Peyer's patch (tissue), 4 donors: Measurements from ENCODE around the gene FGR. TPM values are rescaled to one million over a fixed set of nuclear protein-coding genes. Genes with fewer than 3 reads are reported as not detected.

Source experiments
- DNase-seq, 3 donors: peaks; one replicate each; pipeline ENCODE4 v3.0.0-alpha.2; 2017 to 2019
- H3K27ac ChIP-seq, 4 donors: fragments of 200-600 bp; sonication (generic); one replicate each; pipeline ENCODE4 v1.5.1; 2016 to 2019
- H3K27me3 ChIP-seq, 2 donors: fragments of 200-600 bp; sonication (generic); one replicate each; pipeline ENCODE4 v1.5.1; 2019
- H3K36me3 ChIP-seq, 3 donors: fragments of 200-600 bp; sonication (generic); one replicate each; pipeline ENCODE4 v1.5.1; 2016 to 2019
- H3K4me1 ChIP-seq, 4 donors: fragments of 200-600 bp; sonication (generic); one replicate each; pipeline ENCODE4 v1.5.1; 2016 to 2019
- H3K4me3 ChIP-seq, 4 donors: fragments of 200-600 bp; sonication (generic); 1 replicate in 3 of 4; 2 replicates in 1 of 4; pipeline ENCODE4 v1.5.1; 2016 to 2019; ENCODE audit warnings: mild to moderate bottlenecking in 1 of 4
- H3K9me3 ChIP-seq, 4 donors: fragments of 200-600 bp; sonication (generic); one replicate each; pipeline ENCODE4 v1.5.1; 2016 to 2019; ENCODE audit warnings: mild to moderate bottlenecking in 1 of 4
- POLR2A ChIP-seq, 2 donors: fragments of 450-650 bp; IDR thresholded peaks; one replicate each; pipeline ENCODE4 v1.5.1; 2017; ENCODE audit warnings: antibody characterized with exemption in 2 of 2, mild to moderate bottlenecking in 2 of 2, moderate library complexity in 2 of 2
- total RNA-seq, 4 donors: library from RNA; depleted of rRNA; stranded (reverse); fragments of >200 nt; gene quantifications; one replicate each; pipeline ENCODE4 v1.1.0, GENCODE V29; 2016
- TF ChIP-seq, protein P1 (sequence below), 6 experiments: fragments of 450-650 bp in 4 of 6; fragments of 200-600 bp in 2 of 6; sonication (generic) in 1 of 6; IDR thresholded peaks; one replicate each; pipeline ENCODE4 v1.5.1; 2017 to 2019; ENCODE audit warnings: antibody characterized with exemption in 6 of 6, mild to moderate bottlenecking in 3 of 6, moderate library complexity in 1 of 6

The FGR gene
- total RNA-seq, 4 donors from 2014 or later, result 1.1 to 38.8 (median 4.7) TPM

DNA sequence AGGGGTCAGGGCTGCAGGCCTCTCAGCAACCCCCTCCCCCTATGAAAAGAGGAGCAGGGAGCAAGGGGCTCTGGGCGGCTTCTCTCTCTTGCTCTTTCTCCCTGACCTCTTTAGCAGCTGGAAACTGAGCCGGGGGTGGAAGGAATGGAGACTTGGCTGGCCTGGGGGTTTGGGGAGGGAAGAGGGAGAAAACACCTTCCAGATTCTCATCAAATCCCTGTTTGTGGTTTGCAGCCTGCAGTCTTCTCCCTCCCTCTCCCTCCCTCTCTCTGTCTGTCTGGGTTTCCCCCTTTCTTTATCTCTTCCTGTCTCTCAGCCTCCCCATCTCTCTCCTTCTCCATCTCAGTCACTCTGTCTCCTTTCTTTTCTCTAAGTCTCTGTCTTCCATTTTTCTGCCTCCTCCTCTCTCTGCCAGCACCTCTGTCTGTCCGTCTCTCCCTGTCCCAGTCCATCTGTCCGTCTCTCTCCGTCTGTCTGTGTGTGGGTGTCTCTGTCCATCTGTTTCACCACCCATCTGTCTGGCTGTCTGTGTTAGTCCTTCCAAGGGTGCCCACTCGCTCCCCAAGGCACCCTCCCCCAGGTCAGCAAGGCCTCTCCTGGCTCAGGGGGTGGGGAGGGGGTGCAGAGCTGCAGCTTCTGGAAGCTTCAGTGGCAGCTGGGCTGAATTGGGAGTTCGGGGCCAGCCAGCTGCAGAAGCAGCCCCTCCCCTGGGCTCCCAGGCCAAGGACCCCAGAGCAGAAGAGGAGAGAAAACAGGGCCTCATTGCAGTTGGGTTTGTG lies 37.3 kb downstream of the FGR start:
- Histone ChIP-seq H3K27me3 (no peaks in the 10 kb centered on the region), H3K9me3 (no peaks in the 10 kb centered on the region), H3K4me1 (peaks cover 5 to 100% (median 16%) of the 10 kb centered on the region in 4 donors), H3K27ac (peak overlapping the region in 3 of 4 donors; percentile 25 to 86 (median 25)), H3K4me3 (no peak overlapping the region), H3K36me3 (no peaks in the 10 kb centered on the region)
- no peak for TF ChIP-seq POLR2A (IDR thresholded peaks at IDR 0.05)
- TF ChIP-seq, protein P1, sequence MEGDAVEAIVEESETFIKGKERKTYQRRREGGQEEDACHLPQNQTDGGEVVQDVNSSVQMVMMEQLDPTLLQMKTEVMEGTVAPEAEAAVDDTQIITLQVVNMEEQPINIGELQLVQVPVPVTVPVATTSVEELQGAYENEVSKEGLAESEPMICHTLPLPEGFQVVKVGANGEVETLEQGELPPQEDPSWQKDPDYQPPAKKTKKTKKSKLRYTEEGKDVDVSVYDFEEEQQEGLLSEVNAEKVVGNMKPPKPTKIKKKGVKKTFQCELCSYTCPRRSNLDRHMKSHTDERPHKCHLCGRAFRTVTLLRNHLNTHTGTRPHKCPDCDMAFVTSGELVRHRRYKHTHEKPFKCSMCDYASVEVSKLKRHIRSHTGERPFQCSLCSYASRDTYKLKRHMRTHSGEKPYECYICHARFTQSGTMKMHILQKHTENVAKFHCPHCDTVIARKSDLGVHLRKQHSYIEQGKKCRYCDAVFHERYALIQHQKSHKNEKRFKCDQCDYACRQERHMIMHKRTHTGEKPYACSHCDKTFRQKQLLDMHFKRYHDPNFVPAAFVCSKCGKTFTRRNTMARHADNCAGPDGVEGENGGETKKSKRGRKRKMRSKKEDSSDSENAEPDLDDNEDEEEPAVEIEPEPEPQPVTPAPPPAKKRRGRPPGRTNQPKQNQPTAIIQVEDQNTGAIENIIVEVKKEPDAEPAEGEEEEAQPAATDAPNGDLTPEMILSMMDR (IDR thresholded peaks at IDR 0.05), result no peak
- DNase-seq, result no peak

- Histone ChIP-seq H3K9me3 (no peaks in the 10 kb centered on the region), H3K4me1 (peaks cover 0 to 100% (median 12%) of the 10 kb centered on the region in 4 donors), H3K4me3 (no peak overlapping the region), H3K36me3 (no peaks in the 10 kb centered on the region), H3K27me3 (no peaks in the 10 kb centered on the region), H3K27ac (no peak overlapping the region)
- TF ChIP-seq, protein P1 (IDR thresholded peaks at IDR 0.05), result no peak
- TF ChIP-seq POLR2A (IDR thresholded peaks at IDR 0.05), result no peak
- DNase-seq, result no peak
Observed at GRCh38 chr1:27596986-27597385, 38.0 kb downstream of the FGR start.

GRCh38 chr1:27596261-27596660 lies 38.7 kb downstream of the FGR start:
- H3K27me3 ChIP-seq, result no peaks in the 10 kb centered on the region
- no peak overlapping the region for H3K27ac ChIP-seq
- H3K36me3 ChIP-seq, result no peaks in the 10 kb centered on the region
- peaks cover 0 to 100% (median 7%) of the 10 kb centered on the region in 4 donors for H3K4me1 ChIP-seq
- DNase-seq, result no peak
- TF ChIP-seq, protein P1 (IDR thresholded peaks at IDR 0.05), result no peak
- no peak for TF ChIP-seq POLR2A (IDR thresholded peaks at IDR 0.05)
- H3K4me3 ChIP-seq, result no peak overlapping the region
- H3K9me3 ChIP-seq, result no peaks in the 10 kb centered on the region

GRCh38 chr1:27595597-27595996 lies 39.4 kb downstream of the FGR start:
- H3K9me3 ChIP-seq, result no peaks in the 10 kb centered on the region
- no peaks in the 10 kb centered on the region for H3K27me3 ChIP-seq
- H3K36me3 ChIP-seq, result no peaks in the 10 kb centered on the region
- TF ChIP-seq, protein P1 (IDR thresholded peaks at IDR 0.05), result no peak
- TF ChIP-seq POLR2A (IDR thresholded peaks at IDR 0.05), result no peak
- H3K4me3 ChIP-seq, result no peak overlapping the region
- H3K27ac ChIP-seq, result peak overlapping the region in 1 of 4 donors; percentile 9
- DNase-seq, result no peak
- H3K4me1 ChIP-seq, result peaks cover 3 to 100% (median 6%) of the 10 kb centered on the region in 4 donors

GRCh38 chr1:27594564-27595510 lies 40.1 kb downstream of the FGR start:
- DNase-seq, result no peak
- no peak overlapping the region for H3K4me3 ChIP-seq
- no peaks in the 10 kb centered on the region for H3K9me3 ChIP-seq
- peak overlapping the region in 1 of 4 donors; percentile 9 for H3K27ac ChIP-seq
- no peak for TF ChIP-seq POLR2A (IDR thresholded peaks at IDR 0.05)
- TF ChIP-seq, protein P1 (IDR thresholded peaks at IDR 0.05), result no peak
- no peaks in the 10 kb centered on the region for H3K27me3 ChIP-seq
- H3K36me3 ChIP-seq, result no peaks in the 10 kb centered on the region
- peaks cover 3 to 100% (median 6%) of the 10 kb centered on the region in 4 donors for H3K4me1 ChIP-seq
